Loucy (cell line): ENCODE data around the gene SNX12.

ENCODE experiments used
- EZH2phosphoT487 ChIP-seq: fragments of 200-600 bp; IDR thresholded peaks from 2 replicates; pipeline ENCODE4 v1.6.1; 2018; ENCODE audit warnings: antibody characterized with exemption, mild to moderate bottlenecking, moderate library complexity, borderline replicate concordance
- TF ChIP-seq, protein P1 (sequence below): fragments of 200-600 bp; sonication (generic); conservative IDR thresholded peaks from 2 replicates; pipeline ENCODE4 v1.5.1; 2014; ENCODE audit warnings: mild to moderate bottlenecking, antibody characterized with exemption, low read length

DNA sequence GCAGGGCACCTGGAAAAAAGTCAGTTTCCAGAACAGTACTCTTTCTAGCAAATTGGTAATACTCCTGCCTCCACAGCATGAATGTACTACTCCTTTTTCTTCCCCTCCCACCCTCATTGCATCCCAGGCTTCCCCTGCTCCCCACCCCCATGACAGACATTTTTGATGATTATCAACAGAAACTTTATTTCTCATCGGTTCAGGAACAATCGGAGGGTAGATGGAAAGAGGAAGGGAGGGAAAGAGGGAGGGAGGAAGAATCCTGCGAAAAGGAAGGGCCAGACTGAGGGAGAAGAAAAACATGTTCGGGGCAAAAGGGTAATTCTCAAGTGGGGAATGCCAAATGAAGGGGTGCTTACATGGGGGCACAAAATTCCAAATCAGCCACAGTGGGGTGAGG, 39.1 kb upstream of the SNX12 start:
- TF ChIP-seq, protein P1, sequence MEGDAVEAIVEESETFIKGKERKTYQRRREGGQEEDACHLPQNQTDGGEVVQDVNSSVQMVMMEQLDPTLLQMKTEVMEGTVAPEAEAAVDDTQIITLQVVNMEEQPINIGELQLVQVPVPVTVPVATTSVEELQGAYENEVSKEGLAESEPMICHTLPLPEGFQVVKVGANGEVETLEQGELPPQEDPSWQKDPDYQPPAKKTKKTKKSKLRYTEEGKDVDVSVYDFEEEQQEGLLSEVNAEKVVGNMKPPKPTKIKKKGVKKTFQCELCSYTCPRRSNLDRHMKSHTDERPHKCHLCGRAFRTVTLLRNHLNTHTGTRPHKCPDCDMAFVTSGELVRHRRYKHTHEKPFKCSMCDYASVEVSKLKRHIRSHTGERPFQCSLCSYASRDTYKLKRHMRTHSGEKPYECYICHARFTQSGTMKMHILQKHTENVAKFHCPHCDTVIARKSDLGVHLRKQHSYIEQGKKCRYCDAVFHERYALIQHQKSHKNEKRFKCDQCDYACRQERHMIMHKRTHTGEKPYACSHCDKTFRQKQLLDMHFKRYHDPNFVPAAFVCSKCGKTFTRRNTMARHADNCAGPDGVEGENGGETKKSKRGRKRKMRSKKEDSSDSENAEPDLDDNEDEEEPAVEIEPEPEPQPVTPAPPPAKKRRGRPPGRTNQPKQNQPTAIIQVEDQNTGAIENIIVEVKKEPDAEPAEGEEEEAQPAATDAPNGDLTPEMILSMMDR, result no peak
- no peak for TF ChIP-seq EZH2phosphoT487
